Activated CD4-positive, alpha-beta T cell treated with anti-CD3 and anti-CD28 coated beads, Interleukin-2, amount 50 U/mL, for 48 hours (primary cell): ENCODE measurements around the gene SPATA16.
"Not testable (repeated sequence)": the region's sequence is repeated elsewhere in the genome, so short reads cannot be mapped to it uniquely, and the experiment has no call there.

Source experiments
- DNase-seq, 2 experiments: peaks; one replicate each; pipeline ENCODE4 v3.0.0-alpha.2; 2020

Gene SPATA16

DNA sequence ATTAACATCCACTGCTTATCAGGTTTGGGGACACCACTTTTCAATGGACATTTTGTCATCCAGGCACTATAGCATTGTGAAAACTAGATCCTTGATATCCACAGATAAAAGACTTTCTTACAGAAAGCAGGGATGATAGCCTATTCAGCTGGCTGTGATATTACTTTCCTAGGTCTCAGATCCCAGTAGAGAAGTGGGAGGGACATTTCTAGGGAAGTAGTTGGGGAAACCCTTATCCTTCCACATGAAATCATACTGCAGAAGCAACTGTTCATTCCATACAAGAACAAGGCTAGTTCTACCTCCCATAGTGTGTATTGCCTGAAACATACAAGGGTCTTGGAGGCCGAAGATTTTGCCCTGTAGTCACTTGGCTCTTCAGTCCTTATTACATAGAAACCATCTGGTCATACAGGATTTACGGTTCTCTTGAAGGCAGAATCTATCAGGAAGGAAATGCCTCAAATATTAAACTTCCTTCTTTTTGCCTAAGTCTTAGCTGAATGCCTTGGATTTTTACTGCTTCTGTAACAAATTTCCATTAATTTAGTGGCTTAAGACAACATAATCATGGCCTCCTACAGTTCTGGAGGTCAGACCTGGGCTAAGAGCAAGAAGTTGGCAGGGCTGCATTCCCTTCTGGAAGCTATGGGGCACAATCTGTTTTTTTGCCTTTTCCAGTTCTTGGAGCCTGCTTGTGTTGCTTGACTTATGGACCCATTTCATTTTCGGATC lies 271.1 kb downstream of the SPATA16 start:
- no peak for DNase-seq

DNA sequence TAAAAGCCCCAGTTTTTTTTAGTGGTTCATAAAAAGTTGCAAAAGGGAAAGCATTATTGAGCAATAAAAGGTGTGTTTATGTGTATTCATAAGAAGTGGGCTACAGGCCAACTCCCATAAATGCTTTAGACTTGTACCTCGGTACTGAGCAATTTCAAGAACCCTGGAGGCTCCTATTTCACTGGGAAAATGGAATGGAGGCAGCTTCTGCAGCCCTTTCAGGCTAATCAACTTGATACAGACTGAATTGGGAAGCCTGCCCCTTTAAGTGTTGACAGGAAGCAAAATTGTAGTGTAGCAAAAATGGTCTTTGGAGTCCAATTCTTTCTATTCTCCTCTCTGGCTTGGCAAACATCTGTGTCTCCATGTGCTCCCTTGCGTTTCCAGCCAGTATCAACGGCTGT lies 271.7 kb downstream of the SPATA16 start:
- DNase-seq = no peak

DNA sequence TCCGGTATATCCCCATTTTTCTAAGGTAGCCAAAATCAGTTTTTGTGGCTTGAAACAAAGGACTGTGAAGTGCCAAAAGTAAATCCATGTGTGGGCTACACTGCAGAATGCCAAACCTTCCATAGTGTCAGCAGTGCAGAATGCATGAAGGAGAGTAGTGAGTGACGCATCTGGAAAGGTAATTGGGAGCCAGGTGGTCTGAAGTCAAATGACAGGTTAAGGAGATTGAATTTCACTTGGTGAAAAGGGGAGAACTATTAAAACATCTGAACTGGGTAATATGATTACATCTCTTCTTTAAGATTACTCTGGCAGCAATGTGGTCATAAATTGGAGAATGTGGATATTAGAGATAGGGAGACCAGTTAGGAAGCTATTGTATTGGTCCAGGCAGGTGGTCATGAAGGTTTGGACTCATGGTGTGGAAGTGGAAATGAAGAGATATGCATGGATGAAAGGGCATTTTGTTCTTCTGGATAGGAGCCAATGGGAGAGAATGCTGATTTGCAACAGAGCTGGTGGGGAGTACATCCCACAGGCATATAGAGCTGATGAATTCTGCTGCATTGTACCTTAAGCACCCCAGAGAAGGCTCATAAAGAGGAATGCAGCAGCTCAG lies 272.3 kb downstream of the SPATA16 start:
- DNase-seq = no peak

DNA sequence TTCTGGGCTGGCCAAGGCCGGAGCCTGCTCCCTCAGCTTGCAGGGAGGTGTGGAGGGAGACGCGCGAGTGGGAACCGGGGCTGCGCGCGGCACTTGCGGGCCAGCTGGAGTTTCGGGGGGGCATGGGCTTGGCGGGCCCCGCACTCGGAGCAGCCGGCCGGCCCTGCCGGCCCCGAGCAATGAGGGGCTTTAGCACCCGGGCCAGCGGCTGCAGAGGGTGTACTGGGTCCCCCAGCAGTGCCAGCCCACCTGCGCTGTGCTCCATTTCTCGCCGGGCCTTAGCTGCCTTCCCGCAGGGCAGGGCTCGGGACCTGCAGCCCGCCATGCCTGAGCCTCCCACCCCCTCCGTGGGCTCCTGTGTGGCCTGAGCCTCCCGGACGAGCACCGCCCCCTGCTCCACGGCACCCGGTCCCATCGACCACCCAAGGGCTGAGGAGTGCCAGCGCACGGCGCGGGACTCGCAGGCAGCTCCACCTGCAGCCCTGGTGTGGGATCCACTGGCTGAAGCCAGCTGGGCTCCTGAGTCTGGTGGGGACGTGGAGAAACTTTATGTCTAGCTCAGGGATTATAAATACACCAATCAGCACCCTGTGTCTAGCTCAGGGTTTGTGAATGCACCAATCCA lies 274.2 kb downstream of the SPATA16 start:
- DNase-seq = not testable (repeated sequence)

DNA sequence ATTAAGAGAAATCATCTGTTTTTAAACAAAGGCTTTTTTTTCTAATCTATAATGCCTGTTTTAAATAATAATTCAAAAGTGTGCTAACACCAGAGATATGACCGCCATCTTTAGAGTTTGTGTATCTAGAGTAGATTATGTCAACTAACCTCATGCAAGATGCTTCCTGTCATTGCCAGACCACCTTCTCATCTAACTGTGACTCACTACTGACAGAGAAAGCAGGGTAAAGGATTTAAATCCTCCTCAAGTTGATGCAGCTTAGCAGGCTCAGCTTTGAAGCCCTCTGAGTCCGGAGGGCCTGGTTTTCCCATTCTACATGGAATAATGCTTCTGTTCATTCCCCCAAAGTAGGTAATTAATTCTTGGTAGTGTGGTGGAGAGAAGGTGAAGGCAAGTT lies 282.0 kb downstream of the SPATA16 start:
- no peak for DNase-seq

DNA sequence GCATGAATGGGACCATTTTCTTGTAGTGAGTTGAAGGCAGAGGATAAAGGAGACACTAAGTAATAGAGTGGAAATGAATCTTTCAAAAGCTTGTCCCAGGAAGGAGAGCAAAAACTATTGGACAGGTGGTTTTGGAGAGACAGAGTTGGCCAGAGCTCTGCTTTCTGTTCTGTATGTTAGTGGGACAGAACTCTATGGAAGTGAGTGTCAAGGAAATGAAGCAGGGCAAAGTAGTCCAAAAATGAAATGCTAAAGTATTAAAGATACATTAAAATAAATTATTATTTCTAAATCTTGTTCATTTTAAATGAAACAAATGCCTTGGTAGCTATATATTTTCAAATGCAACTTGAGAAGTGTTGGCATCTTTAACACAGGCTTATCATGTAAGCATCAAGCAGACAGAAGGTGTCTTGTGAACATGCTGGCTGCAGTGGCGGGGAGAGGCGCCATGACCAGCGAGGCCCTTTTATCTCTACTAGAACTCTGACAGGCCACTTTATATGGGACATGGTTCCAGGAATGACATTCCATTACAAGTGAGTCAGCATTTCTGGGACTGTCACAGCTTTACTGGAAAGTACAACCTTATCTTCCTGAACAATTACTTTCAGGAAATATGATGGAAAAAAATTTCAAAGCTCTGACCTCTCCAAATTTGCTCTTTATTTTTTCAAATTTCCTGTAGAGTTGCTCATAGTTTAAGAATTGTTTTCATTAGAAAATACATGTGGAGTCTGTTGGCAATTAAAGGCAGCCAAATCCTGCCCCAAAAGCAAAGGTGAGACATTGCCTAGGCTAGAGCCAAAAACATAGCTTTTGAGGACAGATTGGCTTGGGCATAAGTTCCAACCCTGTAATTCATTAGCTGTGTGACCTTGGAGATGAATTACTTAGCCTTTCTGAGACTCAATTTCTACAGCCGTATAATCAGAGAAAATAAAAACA lies 284.0 kb downstream of the SPATA16 start:
- no peak for DNase-seq

DNA sequence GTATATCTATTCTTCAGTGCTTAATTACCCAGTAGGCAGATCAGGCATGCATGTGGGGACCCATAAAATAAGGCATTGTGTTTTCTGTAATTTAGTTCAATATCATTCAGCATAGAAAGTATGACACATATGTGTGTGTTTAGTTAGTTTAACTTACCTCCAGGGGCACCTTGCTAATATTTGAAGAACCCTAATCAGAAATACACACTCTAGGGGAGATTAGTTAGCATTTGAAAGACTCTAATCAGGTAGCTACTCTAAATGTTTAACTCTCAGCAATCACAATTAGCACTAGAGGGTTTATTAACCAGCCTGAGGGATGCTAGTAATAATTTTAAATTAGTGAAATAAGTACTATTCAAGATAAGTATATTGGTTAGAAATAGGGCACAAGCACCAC lies 286.0 kb downstream of the SPATA16 start:
- no peak for DNase-seq

DNA sequence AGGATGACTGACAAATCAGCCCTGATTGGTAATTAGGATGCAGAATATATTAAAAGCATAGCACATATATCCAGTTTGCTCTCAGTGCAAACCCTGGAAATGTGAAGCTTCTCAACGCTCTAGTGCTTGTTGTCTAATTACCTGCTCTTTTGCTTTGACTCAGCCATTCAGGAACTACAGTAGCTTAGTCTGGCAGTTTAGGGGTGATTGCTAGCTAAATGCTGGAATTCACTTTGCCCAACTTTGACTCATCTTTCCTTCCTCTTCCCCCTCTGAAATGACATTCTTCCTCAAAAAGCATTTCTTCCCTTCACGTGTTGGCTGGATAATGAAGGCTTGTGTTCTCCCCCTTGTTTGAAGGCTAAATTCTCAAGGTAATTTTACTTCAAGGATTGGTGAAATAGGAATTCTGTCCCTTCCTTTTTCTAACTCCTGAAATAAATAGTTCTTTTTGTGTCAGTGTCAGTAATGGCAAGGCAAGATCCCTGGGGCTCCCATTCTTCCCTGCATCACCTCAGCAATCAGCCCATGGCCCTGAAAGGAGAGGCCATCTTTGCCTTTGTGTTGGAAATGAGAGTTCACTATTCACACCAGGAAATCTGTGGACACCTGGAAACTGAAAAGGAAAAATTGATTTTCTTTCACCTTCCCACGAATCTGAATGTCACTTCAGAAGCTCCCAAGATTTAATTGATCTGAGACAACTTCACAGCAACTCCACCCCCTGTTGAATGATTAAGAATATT lies 286.9 kb downstream of the SPATA16 start:
- no peak for DNase-seq

DNA sequence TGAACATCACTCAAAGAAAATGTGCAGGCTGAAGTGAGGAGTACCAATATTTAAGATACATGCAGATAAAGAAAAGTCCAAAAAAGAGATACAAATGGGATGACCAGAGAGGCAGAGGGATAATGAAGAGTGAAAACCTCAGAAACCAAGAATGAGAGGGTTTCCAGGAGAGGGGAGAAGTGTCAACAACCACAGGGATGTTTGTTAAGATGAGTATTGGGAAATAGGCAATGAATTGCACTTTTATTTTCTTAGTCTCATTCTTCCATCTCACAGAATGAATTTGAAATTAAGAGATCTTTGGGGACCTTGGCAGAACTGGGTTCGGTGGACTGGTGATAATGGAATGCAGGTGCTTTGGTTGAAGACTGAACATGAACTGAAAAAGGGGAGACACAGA lies 288.0 kb downstream of the SPATA16 start:
- no peak for DNase-seq

DNA sequence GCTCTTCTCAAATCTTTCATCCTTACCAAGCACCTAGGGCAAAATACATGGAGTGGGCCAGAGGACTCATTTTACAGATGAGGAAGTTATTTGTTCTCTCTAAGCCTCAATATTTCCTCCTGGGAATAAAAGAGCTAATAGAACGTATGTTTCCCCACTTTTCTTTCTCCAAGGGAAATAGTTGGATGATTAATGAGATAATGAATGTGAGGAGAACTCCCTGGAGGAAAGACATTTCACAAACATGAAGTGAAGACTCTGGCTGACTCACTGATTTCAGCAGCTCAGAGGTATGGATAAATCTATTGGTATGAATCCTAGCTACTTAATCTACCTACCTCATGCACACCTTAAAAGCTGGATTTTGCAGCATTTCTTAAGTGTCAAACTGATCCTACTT lies 292.1 kb downstream of the SPATA16 start:
- no peak for DNase-seq

DNA sequence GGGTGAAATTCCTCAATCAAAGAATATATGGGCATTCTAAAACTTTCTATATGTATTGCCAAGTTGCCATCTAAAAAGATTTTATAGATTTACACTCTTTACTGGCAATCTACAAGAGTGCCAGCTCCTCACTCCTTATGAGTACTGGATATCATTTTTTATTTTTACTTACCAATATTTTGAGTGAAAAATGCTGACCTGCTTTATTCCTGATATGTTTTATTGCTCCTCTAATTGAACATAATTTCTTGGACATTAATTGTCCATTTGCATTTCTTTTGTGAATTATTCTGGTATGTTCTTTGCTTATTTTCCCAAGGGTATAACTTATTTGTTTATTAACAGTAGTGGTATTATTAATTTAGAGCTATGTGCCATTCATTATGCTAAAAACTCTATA lies 293.7 kb downstream of the SPATA16 start:
- no peak for DNase-seq

DNA sequence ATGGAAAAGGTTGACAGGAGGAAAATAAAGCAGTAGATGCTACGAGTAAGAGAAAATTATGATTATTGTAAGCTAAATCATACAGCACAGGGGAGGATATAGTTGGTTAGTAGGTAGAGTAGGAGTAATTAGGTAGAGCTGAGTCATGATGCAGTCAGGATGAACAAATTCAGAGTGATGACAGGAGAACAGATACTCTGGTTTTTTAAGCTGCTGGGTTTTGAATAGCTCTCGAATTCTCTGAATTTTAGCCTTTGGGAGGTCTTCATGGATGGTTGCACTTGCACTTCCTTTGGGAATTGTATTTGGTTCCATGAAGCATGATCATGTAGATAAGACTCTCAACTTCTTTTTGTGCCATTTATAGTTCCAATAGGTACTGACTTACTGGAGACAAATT lies 294.3 kb downstream of the SPATA16 start:
- no peak for DNase-seq

DNA sequence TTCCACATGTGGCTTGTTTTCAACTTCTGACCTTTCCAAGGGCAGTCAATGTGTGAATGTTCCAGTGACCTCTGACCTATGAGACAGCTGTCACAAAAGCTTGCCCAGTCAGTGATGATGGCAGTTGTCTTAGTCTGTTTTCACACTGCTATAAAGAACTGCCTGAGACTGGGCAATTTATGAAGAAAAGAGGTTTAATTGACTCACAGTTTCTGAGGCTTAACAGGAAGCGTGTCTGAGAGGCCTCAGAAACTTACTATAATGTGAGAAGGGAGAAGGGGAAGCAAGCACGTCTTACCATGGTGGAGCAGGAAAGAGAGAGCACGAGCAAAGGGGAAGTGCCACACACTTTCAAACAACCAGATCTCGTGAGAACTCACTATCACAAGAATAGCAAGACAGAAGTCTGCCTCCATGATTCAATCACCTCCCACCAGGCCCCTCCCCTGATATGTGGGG lies 294.9 kb downstream of the SPATA16 start:
- no peak for DNase-seq

DNA sequence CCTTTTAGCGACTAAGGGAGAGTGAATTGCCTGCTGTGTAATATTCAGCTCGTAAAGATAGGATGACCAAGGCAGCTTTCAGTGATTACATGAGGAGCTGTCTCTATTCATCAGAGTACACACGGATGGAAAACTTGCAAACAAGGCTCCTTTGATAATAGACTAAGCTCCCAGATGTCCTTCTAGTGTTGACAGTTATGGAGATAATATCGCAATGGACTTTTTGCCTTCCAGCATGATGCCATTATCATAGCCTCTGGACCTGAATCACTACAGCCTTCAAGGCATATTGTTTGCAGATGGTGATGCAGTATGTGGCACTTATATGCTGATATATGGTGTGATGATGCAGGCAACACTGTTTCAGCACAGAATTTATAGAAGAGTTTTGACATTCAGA lies 296.6 kb downstream of the SPATA16 start:
- no peak for DNase-seq

DNA sequence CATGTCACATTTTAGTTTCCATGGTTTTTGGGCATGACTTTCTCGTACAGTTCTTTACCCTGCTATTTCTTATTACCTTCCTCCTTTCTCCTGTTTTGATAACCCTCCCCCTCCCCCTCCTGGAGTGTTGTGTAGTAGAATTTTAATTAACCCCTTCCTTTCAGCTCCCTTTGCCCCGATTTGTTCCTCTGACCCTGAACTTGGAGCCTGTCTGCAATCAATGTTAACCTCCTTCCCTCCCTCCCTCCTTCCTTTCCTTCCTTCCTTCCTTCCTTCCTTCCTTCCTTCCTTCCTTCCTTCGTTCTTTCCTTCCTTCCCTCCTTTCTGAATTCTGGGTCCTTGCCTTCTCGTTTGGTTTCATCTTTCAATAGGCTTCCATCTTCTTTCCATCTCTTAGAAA lies 300.1 kb downstream of the SPATA16 start:
- DNase-seq = no peak

DNA sequence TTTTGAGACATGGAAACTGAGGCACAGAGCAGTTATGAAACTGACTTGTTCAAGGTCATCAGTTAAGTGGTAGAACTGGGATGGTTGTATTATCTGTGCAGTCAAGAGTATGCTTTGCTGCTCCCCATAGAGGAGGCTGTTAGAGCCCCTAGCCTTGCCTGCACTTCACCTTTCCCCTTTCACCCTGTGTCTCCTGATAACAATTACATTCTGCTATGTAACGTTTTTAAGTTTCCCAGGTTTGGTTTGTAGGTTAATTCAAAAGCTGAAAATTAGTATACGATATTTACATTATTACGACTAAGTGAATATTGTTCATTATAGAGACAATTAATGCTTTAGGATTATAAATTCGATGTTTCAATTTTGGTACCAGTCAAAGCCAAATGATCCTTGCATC lies 300.6 kb downstream of the SPATA16 start:
- no peak for DNase-seq

DNA sequence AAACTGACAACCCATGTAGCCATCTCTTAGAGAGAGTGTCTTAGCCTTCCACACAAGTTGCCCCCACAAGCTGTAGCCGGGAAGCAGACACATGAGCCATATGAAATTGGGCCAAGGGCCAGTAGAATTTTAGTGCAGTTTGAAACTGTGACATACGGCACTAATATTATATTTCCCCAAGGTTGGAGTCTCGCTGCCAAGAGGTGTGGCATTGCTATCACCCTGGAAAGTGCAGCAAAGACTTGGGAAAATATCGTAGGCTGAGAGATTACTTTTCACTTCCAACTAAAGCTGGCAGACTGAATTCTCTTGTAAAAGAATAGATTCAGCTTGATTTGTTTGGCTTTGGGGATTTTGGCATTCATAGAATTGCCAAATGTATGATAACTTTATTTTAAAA lies 301.4 kb downstream of the SPATA16 start:
- DNase-seq = no peak
